Epithelial cell of proximal tubule (primary cell): ENCODE data around the gene BBS12. TPM values are rescaled to one million over a fixed set of nuclear protein-coding genes. Genes with fewer than 3 reads are reported as not detected.
A peak's percentile ranks its signal among the peaks of the same experiment; 100 is the strongest.

Experiments
- DNase-seq: peaks from one replicate; pipeline ENCODE4 v3.0.0-alpha.2; 2011; ENCODE audit warnings: low read depth
- H3K4me3 ChIP-seq: 2 replicates; pipeline ENCODE4 v1.5.1; 2011; ENCODE audit warnings: low read depth, mild to moderate bottlenecking, low read length
- CTCF ChIP-seq: conservative IDR thresholded peaks from 2 replicates; pipeline ENCODE4 v1.5.1; 2012; ENCODE audit warnings: low read depth, mild to moderate bottlenecking, low read length
- total RNA-seq: library from RNA; depleted of rRNA; stranded (reverse); fragments of >200 nt; gene quantifications from 2 replicates; pipeline ENCODE4 v1.2.3, GENCODE V29; 2015

The BBS12 gene
- total RNA-seq, 1 donor from 2014 or later, result 3.5 TPM

- no peak for DNase-seq
- H3K4me3 ChIP-seq, result no peak overlapping the region
- no peak for TF ChIP-seq CTCF
These were observed 30.6 kb downstream of the BBS12 start for GRCh38 chr4:122762966-122763716.

GRCh38 chr4:122764071-122764820, 31.7 kb downstream of the BBS12 start:
- TF ChIP-seq CTCF, result no peak
- H3K4me3 ChIP-seq, result no peak overlapping the region
- DNase-seq, result no peak

- no peak overlapping the region for H3K4me3 ChIP-seq
- peak; percentile 56 for DNase-seq
- no peak for TF ChIP-seq CTCF
These were observed 32.3 kb downstream of the BBS12 start for GRCh38 chr4:122764821-122765215.

- DNase-seq, result peak; percentile 77
- no peak overlapping the region for H3K4me3 ChIP-seq
- TF ChIP-seq CTCF, result no peak
These were observed 33.3 kb downstream of the BBS12 start for GRCh38 chr4:122765692-122766352.

- DNase-seq, result no peak
- no peak overlapping the region for H3K4me3 ChIP-seq
- TF ChIP-seq CTCF, result no peak
These were observed 33.8 kb downstream of the BBS12 start for GRCh38 chr4:122766353-122766705.

- H3K4me3 ChIP-seq, result no peak overlapping the region
- no peak for DNase-seq
- TF ChIP-seq CTCF, result no peak
These were observed 34.4 kb downstream of the BBS12 start for GRCh38 chr4:122766950-122767349.
